Panc1 (cell line): ENCODE measurements around the gene KIAA1755. TPM values are rescaled to one million over a fixed set of nuclear protein-coding genes. Genes with fewer than 3 reads are reported as not detected.

ENCODE experiments used
- ATAC-seq: fragments of 200-7000 bp; cut with Tn5 transposase; 2 replicates; pipeline ENCODE4 v1.9.1; 2020; ENCODE audit warnings: mild to moderate bottlenecking, moderate library complexity
- BruUV-seq: library from RNA; stranded (reverse); fragments of 400-500 nt; replicated peaks from 2 replicates; lab custom pipeline; 2021; lab: Mats Ljungman, UMichigan
- CTCF ChIA-PET: fragments of 300-600 bp; sonication (Branson Sonifier 250); formaldehyde crosslinking; loops from one replicate; lab custom pipeline; 2022; ENCODE audit warnings: antibody characterized with exemption; lab: Charles Lee
- POLR2A ChIA-PET: fragments of 300-600 bp; sonication (Branson Sonifier 250); formaldehyde crosslinking; loops from one replicate; lab custom pipeline; 2022; ENCODE audit warnings: antibody characterized with exemption; lab: Charles Lee
- DNase-seq: peaks from one replicate; pipeline ENCODE4 v3.0.0-alpha.2; 2010; ENCODE audit warnings: low read depth, low spot score
- H3K27ac ChIP-seq: 2 replicates; pipeline ENCODE4 v1.5.1; 2011; ENCODE audit warnings: mild to moderate bottlenecking, low read length, inconsistent platforms
- H3K27me3 ChIP-seq: fragments of 200-500 bp; sonication (Bioruptor generic); 2 replicates; pipeline ENCODE4 v1.6.0; 2014; ENCODE audit warnings: low read length, inconsistent platforms; ENCODE audit not compliant: control insufficient read depth, insufficient read depth
- H3K36me3 ChIP-seq: fragments of 200-500 bp; sonication (Bioruptor generic); 2 replicates; pipeline ENCODE4 v1.5.1; 2014; ENCODE audit warnings: inconsistent platforms, mild to moderate bottlenecking, low read length, moderate library complexity; ENCODE audit not compliant: control insufficient read depth, insufficient read depth
- H3K4me1 ChIP-seq: 2 replicates; pipeline ENCODE4 v1.5.1; 2011; ENCODE audit warnings: inconsistent platforms, mild to moderate bottlenecking, low read length, moderate library complexity; ENCODE audit not compliant: control insufficient read depth, insufficient read depth
- H3K4me3 ChIP-seq, 2 experiments: 2 replicates each; pipeline ENCODE4 v1.5.1; 2011 to 2012; ENCODE audit warnings: low read depth in 2 of 2, low read length in 2 of 2, mild to moderate bottlenecking in 2 of 2, inconsistent platforms in 1 of 2, moderate library complexity in 1 of 2
- H3K9me3 ChIP-seq: fragments of 200-500 bp; sonication (Bioruptor generic); 2 replicates; pipeline ENCODE4 v1.5.1; 2014; ENCODE audit warnings: low read depth, mild to moderate bottlenecking, inconsistent platforms, low read length, moderate library complexity; ENCODE audit not compliant: control insufficient read depth, insufficient read depth
- POLR2AphosphoS5 ChIP-seq: IDR thresholded peaks from 2 replicates; pipeline ENCODE4 v1.6.1; 2012; ENCODE audit warnings: mild to moderate bottlenecking, low read depth, low read length, moderate library complexity
- SIN3A ChIP-seq: IDR thresholded peaks from 2 replicates; pipeline ENCODE4 v1.6.1; 2012; ENCODE audit warnings: low read depth, mild to moderate bottlenecking, low read length, moderate library complexity, borderline replicate concordance; ENCODE audit not compliant: insufficient read depth
- TCF7L2 ChIP-seq: IDR thresholded peaks from 2 replicates; pipeline ENCODE4 v1.6.1; 2011; ENCODE audit warnings: mild to moderate bottlenecking, low read depth, low read length, inconsistent platforms
- in situ Hi-C: cut with HindIII; loops from 2 replicates; pipeline ENCODE4 v1.10.0; 2016; ENCODE audit warnings: low sequenced_read_pairs, low pct_unique_long_range_greater_than_20kb
- intact Hi-C: fragments of 100-400 bp; cut with micrococcal nuclease; formaldehyde crosslinking; loops from one replicate; pipeline ENCODE4 v1.10.0; 2022; ENCODE audit not compliant: unreplicated experiment
- total RNA-seq: library from RNA; stranded (reverse); gene quantifications from one replicate; pipeline ENCODE4 v1.2.1, GENCODE V29; 2021; ENCODE audit not compliant: unreplicated experiment
- TF ChIP-seq, protein P1 (sequence below): fragments of 450-650 bp; IDR thresholded peaks from 2 replicates; pipeline ENCODE4 v1.5.1; 2017; ENCODE audit warnings: mild to moderate bottlenecking

Gene KIAA1755
- total RNA-seq, 1 experiment from 2014 or later, result 0.08 TPM

GRCh38 chr20:38296433-38296832, 35.9 kb upstream of the KIAA1755 start:
- Histone ChIP-seq H3K9me3 (no peaks in the 10 kb centered on the region), H3K27me3 (no peaks in the 10 kb centered on the region), H3K4me1 (no peaks in the 10 kb centered on the region), H3K27ac (no peak overlapping the region), H3K36me3 (no peaks in the 10 kb centered on the region), H3K4me3 (no peak overlapping the region)
- in situ Hi-C loops, result no loop called here
- ChIA-PET POLR2A (no interaction called here), CTCF (no interaction called here)
- no peak for ATAC-seq
- no peak for DNase-seq
- BruUV-seq, result no TSS peak
- intact Hi-C loops, result no loop called here
- no peak for TF ChIP-seq POLR2AphosphoS5
- TF ChIP-seq SIN3A, result no peak
- TF ChIP-seq, protein P1, sequence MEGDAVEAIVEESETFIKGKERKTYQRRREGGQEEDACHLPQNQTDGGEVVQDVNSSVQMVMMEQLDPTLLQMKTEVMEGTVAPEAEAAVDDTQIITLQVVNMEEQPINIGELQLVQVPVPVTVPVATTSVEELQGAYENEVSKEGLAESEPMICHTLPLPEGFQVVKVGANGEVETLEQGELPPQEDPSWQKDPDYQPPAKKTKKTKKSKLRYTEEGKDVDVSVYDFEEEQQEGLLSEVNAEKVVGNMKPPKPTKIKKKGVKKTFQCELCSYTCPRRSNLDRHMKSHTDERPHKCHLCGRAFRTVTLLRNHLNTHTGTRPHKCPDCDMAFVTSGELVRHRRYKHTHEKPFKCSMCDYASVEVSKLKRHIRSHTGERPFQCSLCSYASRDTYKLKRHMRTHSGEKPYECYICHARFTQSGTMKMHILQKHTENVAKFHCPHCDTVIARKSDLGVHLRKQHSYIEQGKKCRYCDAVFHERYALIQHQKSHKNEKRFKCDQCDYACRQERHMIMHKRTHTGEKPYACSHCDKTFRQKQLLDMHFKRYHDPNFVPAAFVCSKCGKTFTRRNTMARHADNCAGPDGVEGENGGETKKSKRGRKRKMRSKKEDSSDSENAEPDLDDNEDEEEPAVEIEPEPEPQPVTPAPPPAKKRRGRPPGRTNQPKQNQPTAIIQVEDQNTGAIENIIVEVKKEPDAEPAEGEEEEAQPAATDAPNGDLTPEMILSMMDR, result no peak
- no peak for TF ChIP-seq TCF7L2

DNA sequence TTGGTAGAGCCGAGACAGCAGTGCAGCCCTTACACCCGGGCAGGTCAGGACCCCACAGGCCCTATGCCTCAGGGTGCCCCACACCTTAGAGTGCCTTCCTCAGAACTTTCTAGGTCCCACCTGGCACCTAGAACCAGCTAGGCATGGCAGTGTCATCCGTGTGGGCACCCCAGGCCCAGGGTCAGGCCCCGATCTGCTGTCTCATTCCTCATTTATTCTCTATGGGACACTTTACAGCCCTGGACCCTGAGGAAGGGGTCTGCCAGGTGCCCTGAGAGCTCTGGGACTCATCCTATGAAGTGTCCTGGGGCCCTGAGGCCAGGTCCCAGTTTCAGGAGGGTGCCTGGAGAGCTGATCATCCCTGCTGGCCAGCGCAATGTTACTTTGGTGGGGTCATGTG, 35.3 kb upstream of the KIAA1755 start:
- Histone ChIP-seq H3K27ac (no peak overlapping the region), H3K36me3 (no peaks in the 10 kb centered on the region), H3K4me1 (no peaks in the 10 kb centered on the region), H3K27me3 (no peaks in the 10 kb centered on the region), H3K4me3 (no peak overlapping the region), H3K9me3 (no peaks in the 10 kb centered on the region)
- intact Hi-C loops, result no loop called here
- no TSS peak for BruUV-seq
- ATAC-seq (no peak), DNase-seq (no peak)
- ChIA-PET CTCF (no interaction called here), POLR2A (no interaction called here)
- in situ Hi-C loops, result no loop called here
- TF ChIP-seq, protein P1, result no peak
- TF ChIP-seq SIN3A, result no peak

GRCh38 chr20:38294076-38294591, 33.6 kb upstream of the KIAA1755 start:
- TF ChIP-seq POLR2AphosphoS5, result no peak
- ATAC-seq (no peak), DNase-seq (no peak)
- Histone ChIP-seq H3K27me3 (no peaks in the 10 kb centered on the region), H3K4me3 (no peak overlapping the region), H3K4me1 (no peaks in the 10 kb centered on the region), H3K36me3 (no peaks in the 10 kb centered on the region), H3K9me3 (no peaks in the 10 kb centered on the region), H3K27ac (no peak overlapping the region)
- POLR2A ChIA-PET, result no interaction called here
- intact Hi-C loops, result no loop called here
- CTCF ChIA-PET, result no interaction called here
- BruUV-seq, result no TSS peak
- in situ Hi-C loops, result no loop called here

DNA sequence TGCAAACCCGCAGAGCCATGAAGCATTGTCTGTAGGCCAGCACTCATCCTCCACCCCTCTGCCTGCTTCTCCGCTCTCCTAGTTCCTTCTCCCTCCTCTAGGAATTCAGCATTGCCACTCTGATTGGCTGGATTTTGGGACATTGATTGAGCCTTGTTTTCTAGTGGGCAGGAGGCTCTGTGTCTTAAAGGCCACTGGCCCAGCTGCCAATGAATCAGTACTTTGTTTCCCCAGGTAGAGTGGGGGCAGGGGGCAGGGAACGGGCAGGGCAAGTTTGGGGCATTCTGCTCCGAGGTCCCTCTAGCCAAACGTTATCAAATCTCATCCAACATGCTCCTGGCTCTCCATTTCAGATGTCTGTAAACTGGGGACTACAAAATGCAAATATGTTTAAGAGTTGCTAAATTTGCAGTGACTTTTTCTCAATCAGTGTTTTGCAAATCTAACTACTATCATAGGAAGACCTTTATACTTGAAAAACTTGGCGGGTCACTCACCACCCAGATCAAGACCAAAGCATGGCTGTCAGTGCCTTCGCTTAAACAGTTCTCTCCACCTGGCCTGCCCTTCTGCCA, 33.0 kb upstream of the KIAA1755 start:
- ChIA-PET CTCF (no interaction called here), POLR2A (no interaction called here)
- no peak for DNase-seq
- no peaks in the 10 kb centered on the region for H3K4me1 ChIP-seq
- in situ Hi-C loops (no loop called here), intact Hi-C loops (no loop called here)
- H3K27me3 ChIP-seq, result no peaks in the 10 kb centered on the region
- ATAC-seq, result no peak
- no TSS peak for BruUV-seq
- H3K36me3 ChIP-seq, result no peaks in the 10 kb centered on the region
- no peak overlapping the region for H3K4me3 ChIP-seq
- H3K27ac ChIP-seq, result no peak overlapping the region
- TF ChIP-seq TCF7L2 (no peak), POLR2AphosphoS5 (no peak), SIN3A (no peak)
- TF ChIP-seq, protein P1, result no peak
- no peaks in the 10 kb centered on the region for H3K9me3 ChIP-seq
